Measurements from ENCODE around the gene RAPGEF4.

RAPGEF4 gene

GRCh38 chr2:172768401-172768800 lies 32.8 kb downstream of the RAPGEF4 start:
- Histone ChIP-seq H3K4me3 (ENCODE audit: low read depth in 1 of 2, low read length in 1 of 2) (no peak overlapping the region), H3K27ac (no peak overlapping the region), H3K9me3 (no peaks in the 10 kb centered on the region), H3K36me3 (no peaks in the 10 kb centered on the region), H3K27me3 (no peaks in the 10 kb centered on the region), H3K4me1 (ENCODE audit: control insufficient read depth in 1 of 2, insufficient read depth in 1 of 2, low read depth in 1 of 2, low read length in 1 of 2) (no peaks in the 10 kb centered on the region)
- TF ChIP-seq CTCF (IDR thresholded peaks at IDR 0.05), result no peak

GRCh38 chr2:172769879-172770278 lies 34.2 kb downstream of the RAPGEF4 start:
- no peak for TF ChIP-seq CTCF (IDR thresholded peaks at IDR 0.05)
- H3K9me3 ChIP-seq, result no peaks in the 10 kb centered on the region
- no peaks in the 10 kb centered on the region for H3K27me3 ChIP-seq

GRCh38 chr2:172770887-172771286 lies 35.2 kb downstream of the RAPGEF4 start:
- H3K27me3 ChIP-seq, result no peaks in the 10 kb centered on the region
- no peaks in the 10 kb centered on the region for H3K36me3 ChIP-seq
- H3K27ac ChIP-seq, result no peak overlapping the region
- no peak for TF ChIP-seq CTCF (IDR thresholded peaks at IDR 0.05)
- no peaks in the 10 kb centered on the region for H3K4me1 ChIP-seq (ENCODE audit: control insufficient read depth in 1 of 2, insufficient read depth in 1 of 2, low read depth in 1 of 2, low read length in 1 of 2)
- H3K4me3 ChIP-seq (ENCODE audit: low read depth in 1 of 2, low read length in 1 of 2), result no peak overlapping the region
- no peaks in the 10 kb centered on the region for H3K9me3 ChIP-seq

More at GRCh38 chr2:172769879-172770278, 34.2 kb downstream of the RAPGEF4 start:
- Histone ChIP-seq H3K4me1 (ENCODE audit: control insufficient read depth in 1 of 2, insufficient read depth in 1 of 2, low read depth in 1 of 2, low read length in 1 of 2) (no peaks in the 10 kb centered on the region), H3K4me3 (ENCODE audit: low read depth in 1 of 2, low read length in 1 of 2) (no peak overlapping the region), H3K27ac (no peak overlapping the region), H3K36me3 (no peaks in the 10 kb centered on the region)

GRCh38 chr2:172772633-172773032 lies 37.0 kb downstream of the RAPGEF4 start:
- H3K36me3 ChIP-seq, result no peaks in the 10 kb centered on the region
- no peaks in the 10 kb centered on the region for H3K27me3 ChIP-seq
- no peak overlapping the region for H3K27ac ChIP-seq
- no peak overlapping the region for H3K4me3 ChIP-seq (ENCODE audit: low read depth in 1 of 2, low read length in 1 of 2)
- no peaks in the 10 kb centered on the region for H3K4me1 ChIP-seq (ENCODE audit: control insufficient read depth in 1 of 2, insufficient read depth in 1 of 2, low read depth in 1 of 2, low read length in 1 of 2)
- no peak for TF ChIP-seq CTCF (IDR thresholded peaks at IDR 0.05)
- no peaks in the 10 kb centered on the region for H3K9me3 ChIP-seq

- Histone ChIP-seq H3K27me3 (no peaks in the 10 kb centered on the region), H3K4me1 (ENCODE audit: control insufficient read depth in 1 of 2, insufficient read depth in 1 of 2, low read depth in 1 of 2, low read length in 1 of 2) (no peaks in the 10 kb centered on the region), H3K9me3 (no peaks in the 10 kb centered on the region), H3K36me3 (no peaks in the 10 kb centered on the region), H3K27ac (no peak overlapping the region), H3K4me3 (ENCODE audit: low read depth in 1 of 2, low read length in 1 of 2) (no peak overlapping the region)
- TF ChIP-seq CTCF (IDR thresholded peaks at IDR 0.05), result no peak
Observed at GRCh38 chr2:172774302-172774701, 38.7 kb downstream of the RAPGEF4 start.

GRCh38 chr2:172775319-172775718 lies 39.7 kb downstream of the RAPGEF4 start:
- no peaks in the 10 kb centered on the region for H3K9me3 ChIP-seq
- no peaks in the 10 kb centered on the region for H3K36me3 ChIP-seq
- no peak overlapping the region for H3K4me3 ChIP-seq (ENCODE audit: low read depth in 1 of 2, low read length in 1 of 2)
- no peak overlapping the region for H3K27ac ChIP-seq
- H3K27me3 ChIP-seq, result no peaks in the 10 kb centered on the region
- no peak for TF ChIP-seq CTCF (IDR thresholded peaks at IDR 0.05)
- H3K4me1 ChIP-seq (ENCODE audit: control insufficient read depth in 1 of 2, insufficient read depth in 1 of 2, low read depth in 1 of 2, low read length in 1 of 2), result no peaks in the 10 kb centered on the region
